H1 (cell line): ENCODE measurements around the gene AGR2. TPM values are rescaled to one million over a fixed set of nuclear protein-coding genes. Genes with fewer than 3 reads are reported as not detected.

Experiments
- CTCF ChIA-PET: fragments of 300-600 bp; sonication (Branson Sonifier 250); formaldehyde crosslinking; loops from one replicate; lab custom pipeline; 2021; ENCODE audit not compliant: partially characterized antibody; lab: Charles Lee
- POLR2A ChIA-PET: fragments of 300-600 bp; sonication (Branson Sonifier 250); formaldehyde crosslinking; loops from one replicate; lab custom pipeline; 2021; ENCODE audit warnings: inconsistent platforms; ENCODE audit not compliant: partially characterized antibody; lab: Charles Lee
- DNase-seq, 2 experiments: peaks; one replicate each; pipeline versions ENCODE4 v3.0.0 to v3.0.0-alpha.2; 2010 to 2022; ENCODE audit warnings: low spot score in 2 of 2, low read depth in 1 of 2, mixed read lengths in 1 of 2
- FAIRE-seq: peaks from 2 replicates; lab custom pipeline; 2011; peaks lifted over from hg19 to GRCh38; lab: Jason Lieb, UNC
- H2AFZ ChIP-seq: 2 replicates; pipeline ENCODE4 v1.8.1; 2012; ENCODE audit warnings: low read length, inconsistent platforms
- H2AK5ac ChIP-seq: 2 replicates; pipeline ENCODE4 v1.6.1; 2013; ENCODE audit warnings: low read depth, low read length
- H2BK120ac ChIP-seq: replicated peaks from 2 replicates; pipeline ENCODE3; 2013; ENCODE audit warnings: low read depth, low read length, inconsistent platforms
- H2BK12ac ChIP-seq: 2 replicates; pipeline ENCODE4 v1.6.1; 2013; ENCODE audit warnings: low read depth, low read length
- H2BK15ac ChIP-seq: 2 replicates; pipeline ENCODE4 v1.6.1; 2013; ENCODE audit warnings: low read length
- H2BK20ac ChIP-seq: 2 replicates; pipeline ENCODE4 v1.6.1; 2013; ENCODE audit warnings: low read length
- H2BK5ac ChIP-seq: 2 replicates; pipeline ENCODE4 v1.6.1; 2013; ENCODE audit warnings: low read depth, low read length
- H3K14ac ChIP-seq: 2 replicates; pipeline ENCODE4 v1.6.1; 2013; ENCODE audit warnings: inconsistent platforms; ENCODE audit not compliant: insufficient read length
- H3K18ac ChIP-seq: 2 replicates; pipeline ENCODE4 v1.6.1; 2013; ENCODE audit warnings: low read length; ENCODE audit errors: extremely low read depth
- H3K23ac ChIP-seq: 2 replicates; pipeline ENCODE4 v1.6.1; 2013; ENCODE audit warnings: inconsistent platforms; ENCODE audit not compliant: insufficient read length
- H3K23me2 ChIP-seq: 2 replicates; pipeline ENCODE4 v1.6.1; 2013; ENCODE audit warnings: low read depth, low read length
- H3K27ac ChIP-seq: 2 replicates; pipeline ENCODE4 v1.6.1; 2011; ENCODE audit warnings: low read depth, low read length, inconsistent platforms
- H3K27me3 ChIP-seq, 4 experiments: replicated peaks in 1 of 4; 1 replicate in 1 of 4; 2 replicates in 3 of 4; pipeline versions ENCODE4 v1.6.1 to v1.8.1; 2011 to 2013; ENCODE audit warnings: low read length in 3 of 4, mild to moderate bottlenecking in 3 of 4, inconsistent platforms in 2 of 4, mixed read lengths in 2 of 4, moderate library complexity in 1 of 4; ENCODE audit not compliant: control insufficient read depth in 3 of 4, insufficient read depth in 3 of 4; ENCODE audit errors: extremely low read depth in 1 of 4
- H3K36me3 ChIP-seq, 4 experiments: 2 replicates each; pipeline versions ENCODE4 v1.6.1 to v1.8.1; 2011 to 2013; ENCODE audit warnings: mild to moderate bottlenecking in 4 of 4, low read length in 3 of 4, moderate library complexity in 2 of 4, control low read depth in 1 of 4, inconsistent platforms in 1 of 4; ENCODE audit not compliant: insufficient read depth in 4 of 4, control insufficient read depth in 2 of 4
- H3K4ac ChIP-seq: replicated peaks from 2 replicates; pipeline ENCODE3; 2013; ENCODE audit warnings: low read length, low read depth, mixed read lengths, inconsistent platforms; ENCODE audit not compliant: insufficient read length
- H3K4me1 ChIP-seq, 4 experiments: replicated peaks in 1 of 4; 1 replicate in 1 of 4; 2 replicates in 3 of 4; pipeline versions ENCODE4 v1.6.1 to v1.8.1; 2011 to 2013; ENCODE audit warnings: low read length in 3 of 4, inconsistent platforms in 2 of 4, mixed read lengths in 1 of 4; ENCODE audit not compliant: insufficient read depth in 4 of 4, control insufficient read depth in 3 of 4
- H3K4me2 ChIP-seq, 2 experiments: 2 replicates each; pipeline versions ENCODE4 v1.6.1 to v1.8.1; 2011 to 2013; ENCODE audit warnings: low read depth in 2 of 2, low read length in 2 of 2, control low read depth in 1 of 2, inconsistent platforms in 1 of 2, mild to moderate bottlenecking in 1 of 2; ENCODE audit not compliant: insufficient read depth in 1 of 2
- H3K4me3 ChIP-seq, 4 experiments: fragments of 200-600, 300-600 bp in 1 of 4; sonication (generic), shearing (Covaris generic), sonication (Bioruptor Twin) in 1 of 4; 2 replicates each; pipeline versions ENCODE4 v1.5.1 to v1.8.1; 2011 to 2016; ENCODE audit warnings: low read length in 4 of 4, low read depth in 3 of 4, control low read depth in 2 of 4, inconsistent platforms in 2 of 4, mild to moderate bottlenecking in 2 of 4, mixed read lengths in 1 of 4, moderate library complexity in 1 of 4; ENCODE audit not compliant: insufficient read depth in 2 of 4; ENCODE audit errors: extremely low read depth in 1 of 4
- H3K56ac ChIP-seq: replicated peaks from 2 replicates; pipeline ENCODE3; 2013; ENCODE audit warnings: low read depth, mild to moderate bottlenecking, mixed read lengths, low read length, inconsistent platforms; ENCODE audit not compliant: insufficient read length
- H3K79me1 ChIP-seq: 2 replicates; pipeline ENCODE4 v1.6.1; 2013; ENCODE audit warnings: low read depth, low read length, control low read depth
- H3K79me2 ChIP-seq, 2 experiments: 2 replicates each; pipeline versions ENCODE4 v1.6.1 to v1.8.1; 2012 to 2013; ENCODE audit warnings: low read length in 2 of 2, mild to moderate bottlenecking in 2 of 2, inconsistent platforms in 1 of 2; ENCODE audit not compliant: insufficient read depth in 2 of 2, control insufficient read depth in 1 of 2
- H3K9ac ChIP-seq, 4 experiments: replicated peaks in 1 of 4; 1 replicate in 1 of 4; 2 replicates in 3 of 4; pipeline versions ENCODE4 v1.6.1 to v1.8.1; 2011 to 2013; ENCODE audit warnings: low read depth in 3 of 4, low read length in 3 of 4, control low read depth in 2 of 4, mild to moderate bottlenecking in 2 of 4, moderate library complexity in 2 of 4, inconsistent platforms in 1 of 4; ENCODE audit errors: extremely low read depth in 1 of 4
- H3K9me3 ChIP-seq, 2 experiments: 2 replicates each; pipeline versions ENCODE4 v1.6.1 to v1.8.1; 2012 to 2013; ENCODE audit warnings: mild to moderate bottlenecking in 2 of 2, moderate library complexity in 2 of 2, control low read depth in 1 of 2, inconsistent platforms in 1 of 2, low read depth in 1 of 2, low read length in 1 of 2, mixed read lengths in 1 of 2; ENCODE audit not compliant: insufficient read depth in 2 of 2
- H4K20me1 ChIP-seq, 2 experiments: replicated peaks in 1 of 2; 2 replicates each; pipeline versions ENCODE3 to v1.8.1; 2011 to 2013; ENCODE audit warnings: inconsistent platforms in 2 of 2, low read length in 2 of 2, mild to moderate bottlenecking in 1 of 2; ENCODE audit not compliant: insufficient read depth in 2 of 2, control insufficient read depth in 1 of 2
- H4K5ac ChIP-seq: 2 replicates; pipeline ENCODE4 v1.6.1; 2013; ENCODE audit warnings: low read length, low read depth, mixed read lengths, inconsistent platforms; ENCODE audit not compliant: insufficient read length
- H4K8ac ChIP-seq: 2 replicates; pipeline ENCODE4 v1.8.0; 2013; ENCODE audit warnings: mild to moderate bottlenecking, moderate library complexity, low read length, inconsistent platforms; ENCODE audit not compliant: insufficient read depth; ENCODE audit errors: extremely low read depth
- H4K91ac ChIP-seq: replicated peaks from 2 replicates; pipeline ENCODE3; 2013; ENCODE audit warnings: low read length, mixed read lengths, inconsistent platforms; ENCODE audit not compliant: insufficient read length
- ATF2 ChIP-seq: IDR thresholded peaks from 2 replicates; pipeline ENCODE4 v1.6.1; 2012; ENCODE audit warnings: low read length, inconsistent platforms
- CBX8 ChIP-seq: fragments of 300-800, 300-1000 bp; sonication (generic); IDR thresholded peaks from 2 replicates; pipeline ENCODE4 v1.7.1; 2016; ENCODE audit warnings: low read depth, low read length, borderline replicate concordance
- EP300 ChIP-seq, 2 experiments: IDR thresholded peaks; 1 replicate in 1 of 2; 2 replicates in 1 of 2; pipeline ENCODE4 v1.6.1; 2011 to 2012; ENCODE audit warnings: low read depth in 2 of 2, low read length in 2 of 2, mild to moderate bottlenecking in 2 of 2, borderline replicate concordance in 1 of 2, inconsistent platforms in 1 of 2, moderate library complexity in 1 of 2
- MAX ChIP-seq: IDR thresholded peaks from 2 replicates; pipeline ENCODE4 v1.6.1; 2012; ENCODE audit warnings: inconsistent platforms
- NRF1 ChIP-seq: IDR thresholded peaks from 2 replicates; pipeline ENCODE4 v1.6.1; 2011; ENCODE audit warnings: mild to moderate bottlenecking, low read depth, low read length, improper control_type of control experiment
- PHF8 ChIP-seq: fragments of 200-600 bp; sonication (generic); conservative IDR thresholded peaks from 2 replicates; pipeline ENCODE4 v1.7.1; 2012; ENCODE audit warnings: low read depth, mild to moderate bottlenecking, inconsistent platforms, low read length, moderate library complexity
- SP2 ChIP-seq: IDR thresholded peaks from 2 replicates; pipeline ENCODE4 v1.6.1; 2012; ENCODE audit warnings: mild to moderate bottlenecking, low read length, inconsistent platforms
- TAF1 ChIP-seq: IDR thresholded peaks from 2 replicates; pipeline ENCODE4 v1.6.1; 2011; ENCODE audit warnings: mild to moderate bottlenecking, low read depth, low read length
- WGBS, 2 experiments: shearing (Covaris generic) in 1 of 2; methylation state at CpG; one replicate each; pipeline versions ENCODE4 v1.1.6 to v1.1.7; 2013 to 2015; ENCODE audit warnings: low lambda C conversion rate in 2 of 2, mixed read lengths in 2 of 2, inconsistent platforms in 1 of 2, low coverage in 1 of 2, missing lambda C conversion rate in 1 of 2; ENCODE audit not compliant: insufficient replicate concordance in 2 of 2, insufficient coverage in 1 of 2, insufficient read length in 1 of 2; ENCODE audit errors: extremely low coverage in 1 of 2, missing lambda C conversion rate in 1 of 2; 5-methylcytosine and 5-hydroxymethylcytosine counted together
- polyA plus RNA-seq, 7 experiments: library from polyadenylated mRNA; depleted of rRNA in 3 of 7; stranded (reverse) in 5 of 7; unstranded in 2 of 7; fragments of >200 nt in 5 of 7; fragments of 200-250 nt in 2 of 7; gene quantifications; 1 replicate in 5 of 7; 2 replicates in 1 of 7; 4 replicates in 1 of 7; pipeline versions ENCODE4 v1.2.1 to v1.2.3, GENCODE V29; 2011 to 2013; ENCODE audit warnings: missing spikeins in 2 of 7, mixed read lengths in 2 of 7
- total RNA-seq: library from RNA; stranded (reverse); fragmentation: NEBNext Ultra II Directional; extraction: Animal tissue kit (Norgen Biotek cat#: 25700); gene quantifications from 2 replicates; pipeline ENCODE4 v1.2.1, GENCODE V29; 2021

Gene AGR2
- total and polyA plus RNA-seq, 2 of the 8 experiments (the other 6 are each of a cell fraction or from before 2014, with no cell fraction given), result not detected

GRCh38 chr7:16849296-16850148 is 44.7 kb upstream of the AGR2 start:
- H3K56ac ChIP-seq, result no peak overlapping the region
- WGBS, 2 experiments, result 90% methylated on average over 12 of the region's 12 CpGs; no CpG with 5 or more reads in 1 of the 2 experiments
- no peak overlapping the region for H4K91ac ChIP-seq
- TF ChIP-seq PHF8 (no peak), ATF2 (no peak), NRF1 (no peak), SP2 (no peak), MAX (no peak), TAF1 (no peak), CBX8 (no peak), EP300 (IDR thresholded peaks at IDR 0.05; ENCODE audit: borderline replicate concordance in 1 of 2, low read depth in 2 of 2, low read length in 2 of 2) (no peak)

More at GRCh38 chr7:16849296-16850148, 44.7 kb upstream of the AGR2 start:
- Histone ChIP-seq H3K4me2 (no peak overlapping the region), H3K27me3 (no peaks in the 10 kb centered on the region), H3K27ac (no peak overlapping the region), H3K4me3 (no peak overlapping the region), H2AK5ac (no peak overlapping the region), H2BK20ac (no peak overlapping the region), H4K20me1 (no peaks in the 10 kb centered on the region), H3K14ac (no peak overlapping the region), H3K79me1 (no peaks in the 10 kb centered on the region), H2BK15ac (no peak overlapping the region), H3K9me3 (no peaks in the 10 kb centered on the region), H3K9ac (no peak overlapping the region), H3K79me2 (no peaks in the 10 kb centered on the region), H2BK12ac (no peak overlapping the region), H2AFZ (no peak overlapping the region), H4K8ac (no peak overlapping the region), H3K36me3 (no peaks in the 10 kb centered on the region), H3K4me1 (no peaks in the 10 kb centered on the region; a peak in 1 of 7 replicates), H3K23me2 (no peaks in the 10 kb centered on the region), H3K4ac (no peak overlapping the region), H2BK120ac (no peak overlapping the region), H3K23ac (no peak overlapping the region), H2BK5ac (no peak overlapping the region), H3K18ac (no peak overlapping the region), H4K5ac (no peak overlapping the region)
- FAIRE-seq (no peak), DNase-seq (no peak)
- POLR2A ChIA-PET, result no interaction called here
- CTCF ChIA-PET, result interaction anchor here (1.0 to 2.0 kb wide), 4 partner anchors 9 to 50 kb away, joined by 3 to 8 read pairs (median 3); no protein-coding TSS in a partner anchor
